Endodermal cell (in vitro differentiated cells): ENCODE measurements around the gene EME2. TPM values are rescaled to one million over a fixed set of nuclear protein-coding genes. Genes with fewer than 3 reads are reported as not detected.

ENCODE experiments used
- DNase-seq: peaks from one replicate; pipeline ENCODE4 v3.0.0-alpha.2; 2017
- H3K27ac ChIP-seq: 2 replicates; pipeline ENCODE4 v1.5.1; 2013; ENCODE audit warnings: mild to moderate bottlenecking, low read depth, low read length, moderate library complexity
- H3K27me3 ChIP-seq: 2 replicates; pipeline ENCODE4 v1.6.1; 2013; ENCODE audit warnings: mild to moderate bottlenecking, low read length, moderate library complexity; ENCODE audit not compliant: insufficient read depth, control insufficient read depth, poor library complexity, severe bottlenecking
- H3K36me3 ChIP-seq: 2 replicates; pipeline ENCODE4 v1.7.0; 2013; ENCODE audit warnings: mild to moderate bottlenecking, low read length, moderate library complexity; ENCODE audit not compliant: control insufficient read depth, insufficient read depth
- H3K4me1 ChIP-seq: one replicate; pipeline ENCODE4 v1.7.0; 2013; ENCODE audit warnings: low read length; ENCODE audit not compliant: control insufficient read depth, insufficient read depth
- H3K4me3 ChIP-seq: 2 replicates; pipeline ENCODE4 v1.5.1; 2013; ENCODE audit warnings: mild to moderate bottlenecking, low read length, moderate library complexity
- H3K9ac ChIP-seq: 2 replicates; pipeline ENCODE4 v1.6.1; 2013; ENCODE audit warnings: mild to moderate bottlenecking, low read length, moderate library complexity; ENCODE audit not compliant: poor library complexity, severe bottlenecking; ENCODE audit errors: extremely low read depth
- H3K9me3 ChIP-seq: 2 replicates; pipeline ENCODE4 v1.6.1; 2013; ENCODE audit warnings: mild to moderate bottlenecking, low read length, moderate library complexity; ENCODE audit not compliant: control insufficient read depth
- H3K27ac Mint-ChIP-seq: 2 replicates; pipeline ENCODE4 v1.8.0; 2020; ENCODE audit warnings: mixed read lengths
- H3K27me3 Mint-ChIP-seq: 2 replicates; pipeline ENCODE4 v1.8.0; 2021; ENCODE audit warnings: mild to moderate bottlenecking, mixed read lengths; ENCODE audit not compliant: insufficient read depth
- H3K36me3 Mint-ChIP-seq: 2 replicates; pipeline ENCODE4 v1.8.0; 2020; ENCODE audit warnings: low read depth, mixed read lengths
- H3K4me1 Mint-ChIP-seq: 2 replicates; pipeline ENCODE4 v1.8.0; 2020; ENCODE audit warnings: mixed read lengths
- H3K4me3 Mint-ChIP-seq: 2 replicates; pipeline ENCODE4 v1.8.0; 2020; ENCODE audit warnings: mild to moderate bottlenecking, moderate library complexity, mixed read lengths
- H3K9me3 Mint-ChIP-seq: 2 replicates; pipeline ENCODE4 v1.8.0; 2020; ENCODE audit warnings: mild to moderate bottlenecking, mixed read lengths
- CTCF ChIP-seq: fragments of 200-600 bp; sonication (generic); conservative IDR thresholded peaks from 2 replicates; pipeline ENCODE4 v1.5.0; 2021; ENCODE audit warnings: antibody characterized with exemption, mild to moderate bottlenecking
- WGBS, 2 experiments: methylation state at CpG; one replicate each; pipeline versions ENCODE4 v1.1.5 to v1.1.7; 2013; ENCODE audit warnings: missing lambda C conversion rate in 2 of 2, mixed read lengths in 1 of 2; ENCODE audit not compliant: insufficient coverage in 1 of 2, insufficient read length in 1 of 2; 5-methylcytosine and 5-hydroxymethylcytosine counted together
- total RNA-seq, 2 donors: library from RNA; stranded (reverse); fragmentation: NEBNext Ultra II Directional in 1 of 2; extraction: Animal tissue kit (Norgen Biotek cat#: 25700) in 1 of 2; gene quantifications; 2 replicates in 1 of 2; 3 replicates in 1 of 2; pipeline ENCODE4 v1.2.1, GENCODE V29; 2021

The EME2 gene
- total RNA-seq, 2 donors from 2014 or later: 34.3 to 64.3 TPM

GRCh38 chr16:1817276-1817589, 44.6 kb downstream of the EME2 start:
- H3K27me3 ChIP-seq: no peaks in the 10 kb centered on the region
- Mint-ChIP-seq H3K36me3 (peaks cover 39% of the 10 kb centered on the region), H3K9me3 (no peaks in the 10 kb centered on the region), H3K4me3 (no peak overlapping the region), H3K4me1 (no peaks in the 10 kb centered on the region), H3K27ac (no peak overlapping the region), H3K27me3 (no peaks in the 10 kb centered on the region)
- WGBS, 2 experiments: 91 to 100% methylated on average over 3 to 9 of the region's 9 CpGs
- no peak overlapping the region for H3K9ac ChIP-seq
- TF ChIP-seq CTCF: no peak
- no peak overlapping the region for H3K4me3 ChIP-seq
- no peak for DNase-seq
- peaks cover 22% of the 10 kb centered on the region for H3K36me3 ChIP-seq
- no peaks in the 10 kb centered on the region for H3K4me1 ChIP-seq
- no peaks in the 10 kb centered on the region for H3K9me3 ChIP-seq
- no peak overlapping the region for H3K27ac ChIP-seq

GRCh38 chr16:1817716-1818115, 45.1 kb downstream of the EME2 start:
- no peaks in the 10 kb centered on the region for H3K9me3 Mint-ChIP-seq
- no peaks in the 10 kb centered on the region for H3K9me3 ChIP-seq
- no peaks in the 10 kb centered on the region for H3K4me1 ChIP-seq
- H3K27me3 ChIP-seq: no peaks in the 10 kb centered on the region
- 95 to 100% methylated on average over 7 to 17 of the region's 17 CpGs for WGBS, 2 experiments
- no peaks in the 10 kb centered on the region for H3K4me1 Mint-ChIP-seq
- no peak overlapping the region for H3K4me3 ChIP-seq
- no peak overlapping the region for H3K27ac Mint-ChIP-seq
- no peak for DNase-seq
- no peaks in the 10 kb centered on the region for H3K27me3 Mint-ChIP-seq
- no peak for TF ChIP-seq CTCF
- no peak overlapping the region for H3K27ac ChIP-seq
- H3K36me3 Mint-ChIP-seq: peaks cover 39% of the 10 kb centered on the region
- H3K36me3 ChIP-seq: peaks cover 26% of the 10 kb centered on the region
- H3K9ac ChIP-seq: no peak overlapping the region
- H3K4me3 Mint-ChIP-seq: no peak overlapping the region

GRCh38 chr16:1818204-1818872, 45.7 kb downstream of the EME2 start:
- Histone ChIP-seq H3K9me3 (no peaks in the 10 kb centered on the region), H3K4me3 (no peak overlapping the region), H3K27ac (no peak overlapping the region), H3K36me3 (peaks cover 28% of the 10 kb centered on the region), H3K9ac (no peak overlapping the region), H3K4me1 (no peaks in the 10 kb centered on the region), H3K27me3 (no peaks in the 10 kb centered on the region)
- no peaks in the 10 kb centered on the region for H3K27me3 Mint-ChIP-seq
- H3K9me3 Mint-ChIP-seq: no peaks in the 10 kb centered on the region
- no peaks in the 10 kb centered on the region for H3K4me1 Mint-ChIP-seq
- TF ChIP-seq CTCF: no peak
- DNase-seq: no peak
- H3K4me3 Mint-ChIP-seq: no peak overlapping the region
- no peak overlapping the region for H3K27ac Mint-ChIP-seq
- H3K36me3 Mint-ChIP-seq: peaks cover 37% of the 10 kb centered on the region
- 94 to 95% methylated on average over 17 to 27 of the region's 27 CpGs for WGBS, 2 experiments
